ENCODE measurements around the gene CDH22. TPM values are rescaled to one million over a fixed set of nuclear protein-coding genes. Genes with fewer than 3 reads are reported as not detected.

CDH22 gene
- total RNA-seq, 2 experiments from 2014 or later: not detected

DNA sequence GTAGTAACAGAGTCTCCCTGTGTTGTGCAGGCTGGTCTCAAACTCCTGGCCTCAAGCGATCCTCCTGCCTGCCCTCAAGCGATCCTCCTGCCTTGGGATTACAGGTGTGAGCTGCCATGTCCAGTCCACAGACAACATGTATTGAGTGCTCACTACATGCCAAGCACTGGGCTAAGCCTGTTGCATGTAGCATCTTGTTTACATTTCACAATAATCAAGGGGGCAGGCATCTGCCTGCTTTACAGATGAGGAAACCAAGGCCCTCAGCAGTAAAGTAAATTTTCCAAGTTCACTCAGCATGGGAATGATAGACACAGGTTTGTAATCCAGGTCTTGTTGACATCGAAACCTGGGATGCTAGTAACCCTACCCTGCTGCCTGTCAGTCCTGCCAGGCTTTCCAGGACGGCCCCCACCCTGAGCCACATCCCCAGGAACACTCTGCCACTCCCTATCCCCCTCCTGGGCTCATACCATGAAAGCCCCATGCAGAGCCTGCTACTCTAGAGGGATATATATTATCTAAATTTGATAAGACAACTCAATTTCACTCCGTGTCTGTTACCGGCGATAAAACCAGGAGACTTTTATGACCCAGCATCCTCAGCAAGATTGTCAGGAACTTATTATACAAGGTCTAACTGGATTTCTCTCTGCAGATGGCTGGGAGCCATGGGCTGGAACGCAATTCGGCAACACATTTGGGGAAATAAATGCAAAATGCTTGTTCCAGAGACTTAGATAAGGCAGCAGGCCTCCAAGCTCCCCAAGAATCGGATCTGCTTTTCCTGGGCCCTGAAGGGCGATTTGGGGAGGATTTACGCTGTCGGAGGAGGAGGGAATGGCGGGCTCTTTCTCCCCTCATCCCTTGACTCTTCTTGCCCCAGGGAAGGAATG, 159.7 kb downstream of the CDH22 start:
- no peak overlapping the region for H3K27ac Mint-ChIP-seq
- H3K36me3 Mint-ChIP-seq: no peaks in the 10 kb centered on the region
- CTCF ChIA-PET: interaction anchor here (1.4 kb wide), 1 partner anchor 16 kb away, joined by 3 read pairs; no protein-coding TSS in a partner anchor
- no peaks in the 10 kb centered on the region for H3K9me3 Mint-ChIP-seq (ENCODE audit: low read depth)
- DNase-seq: no peak
- H3K4me3 Mint-ChIP-seq: no peak overlapping the region
- H3K4me1 Mint-ChIP-seq: no peaks in the 10 kb centered on the region
- ATAC-seq: no peak
- peaks cover 10% of the 10 kb centered on the region for H3K27me3 Mint-ChIP-seq

DNA sequence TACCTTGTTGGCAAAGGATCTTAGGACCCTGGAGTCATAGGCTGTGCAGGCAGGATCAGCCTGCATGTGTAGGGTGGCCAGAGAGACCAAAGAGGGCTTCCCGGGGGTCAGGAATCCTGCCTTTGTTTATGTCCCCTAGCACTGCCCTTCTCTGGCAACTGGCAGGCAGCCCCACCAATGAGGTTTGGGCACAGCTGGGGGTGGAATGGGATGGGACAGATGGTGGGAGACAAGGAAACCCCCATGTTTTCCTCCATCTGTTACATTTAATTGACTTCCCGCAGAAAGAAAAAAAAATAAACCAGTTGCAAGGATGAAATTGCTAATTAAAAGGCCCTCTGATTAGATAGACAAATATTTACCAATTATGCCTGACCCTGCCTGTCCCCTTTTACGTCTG, 162.6 kb downstream of the CDH22 start:
- no peak for ATAC-seq
- Mint-ChIP-seq H3K9me3 (ENCODE audit: low read depth) (no peaks in the 10 kb centered on the region), H3K27ac (no peak overlapping the region), H3K27me3 (peaks cover 38% of the 10 kb centered on the region), H3K4me1 (no peaks in the 10 kb centered on the region), H3K36me3 (no peaks in the 10 kb centered on the region), H3K4me3 (no peak overlapping the region)
- CTCF ChIA-PET: interaction anchor here (0.6 kb wide), 1 partner anchor 962 kb away, joined by 3 read pairs; no protein-coding TSS in a partner anchor
- DNase-seq: no peak

GRCh38 chr20:46144432-46145025, 163.8 kb downstream of the CDH22 start:
- peaks cover 43% of the 10 kb centered on the region for H3K27me3 Mint-ChIP-seq
- H3K4me1 Mint-ChIP-seq: no peaks in the 10 kb centered on the region
- CTCF ChIA-PET: no interaction called here
- ATAC-seq (no peak), DNase-seq (no peak)
- no peak overlapping the region for H3K27ac Mint-ChIP-seq
- no peaks in the 10 kb centered on the region for H3K9me3 Mint-ChIP-seq (ENCODE audit: low read depth)
- H3K4me3 Mint-ChIP-seq: no peak overlapping the region
- H3K36me3 Mint-ChIP-seq: no peaks in the 10 kb centered on the region

GRCh38 chr20:46142124-46142523, 166.2 kb downstream of the CDH22 start:
- peaks cover 51% of the 10 kb centered on the region for H3K27me3 Mint-ChIP-seq
- no peak overlapping the region for H3K27ac Mint-ChIP-seq
- ATAC-seq (no peak), DNase-seq (no peak)
- CTCF ChIA-PET: no interaction called here
- H3K9me3 Mint-ChIP-seq (ENCODE audit: low read depth): no peaks in the 10 kb centered on the region
- H3K4me3 Mint-ChIP-seq: no peak overlapping the region
- H3K36me3 Mint-ChIP-seq: no peaks in the 10 kb centered on the region
- H3K4me1 Mint-ChIP-seq: no peaks in the 10 kb centered on the region

GRCh38 chr20:46139908-46140482, 168.3 kb downstream of the CDH22 start:
- CTCF ChIA-PET: no interaction called here
- no peaks in the 10 kb centered on the region for H3K9me3 Mint-ChIP-seq (ENCODE audit: low read depth)
- DNase-seq (no peak), ATAC-seq (no peak)
- no peak overlapping the region for H3K4me3 Mint-ChIP-seq
- H3K4me1 Mint-ChIP-seq: no peaks in the 10 kb centered on the region
- H3K27me3 Mint-ChIP-seq: peaks cover 52% of the 10 kb centered on the region
- no peaks in the 10 kb centered on the region for H3K36me3 Mint-ChIP-seq
- H3K27ac Mint-ChIP-seq: no peak overlapping the region

DNA sequence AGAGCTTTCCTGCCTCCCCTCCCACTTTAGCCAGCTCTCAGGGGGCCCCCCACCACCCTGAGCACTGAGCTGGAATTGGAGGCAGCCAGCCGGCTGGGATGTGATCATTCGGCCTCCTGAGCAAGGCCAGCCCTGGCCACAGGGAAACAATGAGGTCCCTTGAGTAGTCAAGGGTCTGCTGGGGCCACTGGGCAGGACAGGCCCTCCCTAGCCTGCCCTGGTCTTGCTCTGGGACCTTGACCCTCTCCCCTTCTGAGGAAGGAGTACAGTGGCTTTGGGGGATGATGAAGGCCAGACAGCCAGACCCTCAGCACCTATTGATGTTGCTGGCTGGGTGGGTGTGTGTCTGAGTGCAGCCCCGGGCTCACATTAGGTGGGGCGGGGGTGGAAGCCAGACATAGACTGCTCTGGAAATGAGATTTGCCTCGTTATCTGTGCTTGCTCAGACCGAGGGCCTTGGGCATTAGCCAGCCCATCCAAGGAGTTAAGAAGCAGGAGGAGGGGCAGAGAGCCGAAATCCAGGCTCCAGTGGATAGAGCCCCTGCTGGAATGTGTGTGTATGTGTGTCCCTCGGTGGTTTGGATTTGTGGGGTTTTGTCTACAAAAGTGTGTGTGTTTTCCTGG, 168.9 kb downstream of the CDH22 start:
- Mint-ChIP-seq H3K27ac (no peak overlapping the region), H3K9me3 (ENCODE audit: low read depth) (no peaks in the 10 kb centered on the region), H3K36me3 (no peaks in the 10 kb centered on the region), H3K4me3 (no peak overlapping the region), H3K4me1 (no peaks in the 10 kb centered on the region), H3K27me3 (peaks cover 55% of the 10 kb centered on the region)
- CTCF ChIA-PET: no interaction called here
- ATAC-seq (no peak), DNase-seq (no peak)

GRCh38 chr20:46137816-46138215, 170.5 kb downstream of the CDH22 start:
- ATAC-seq (no peak), DNase-seq (no peak)
- Mint-ChIP-seq H3K9me3 (ENCODE audit: low read depth) (no peaks in the 10 kb centered on the region), H3K27ac (no peak overlapping the region), H3K36me3 (no peaks in the 10 kb centered on the region), H3K4me3 (no peak overlapping the region), H3K4me1 (no peaks in the 10 kb centered on the region), H3K27me3 (peaks cover 45% of the 10 kb centered on the region)
- CTCF ChIA-PET: no interaction called here

DNA sequence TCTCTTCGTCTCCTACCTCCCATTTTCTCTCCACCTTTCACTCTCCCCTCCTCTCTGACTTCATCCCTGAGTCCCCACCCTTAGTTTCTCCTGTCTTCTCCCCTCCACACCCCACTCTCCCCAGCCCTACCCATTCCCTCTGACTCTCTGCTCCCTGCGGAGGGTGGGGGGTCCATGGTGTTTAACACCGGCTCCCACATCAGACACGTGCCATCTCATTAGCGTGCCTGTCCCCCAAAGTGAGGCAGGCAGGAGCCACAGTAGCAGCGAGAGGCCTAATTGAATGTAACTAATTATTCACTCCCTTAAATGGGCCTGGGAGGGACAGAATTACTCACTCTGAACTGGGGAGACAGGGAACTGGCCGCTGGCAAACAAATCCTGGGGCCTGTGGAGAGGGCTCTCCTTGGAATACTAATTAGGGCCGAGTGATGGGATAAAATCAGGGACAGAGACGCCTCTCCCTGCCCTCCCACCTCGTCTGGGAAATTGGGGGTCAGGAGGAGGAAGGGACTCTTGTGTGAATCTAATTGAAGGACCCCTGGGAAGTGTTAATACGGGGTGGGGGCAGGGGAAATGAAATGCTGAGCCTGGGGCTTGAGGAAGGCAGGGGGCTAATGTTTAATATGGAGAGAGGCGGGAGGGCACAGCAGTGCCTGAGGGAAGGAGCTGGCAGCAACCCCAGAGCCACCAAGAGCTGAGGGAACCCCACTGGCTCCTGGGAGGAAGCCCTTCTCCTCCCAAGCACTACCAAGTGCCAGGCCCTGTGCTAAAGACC, 172.3 kb downstream of the CDH22 start:
- Mint-ChIP-seq H3K9me3 (ENCODE audit: low read depth) (no peaks in the 10 kb centered on the region), H3K4me1 (no peaks in the 10 kb centered on the region), H3K27me3 (peaks cover 40% of the 10 kb centered on the region), H3K4me3 (no peak overlapping the region), H3K36me3 (no peaks in the 10 kb centered on the region), H3K27ac (no peak overlapping the region)
- no peak for ATAC-seq
- CTCF ChIA-PET: no interaction called here
- no peak for DNase-seq

DNA sequence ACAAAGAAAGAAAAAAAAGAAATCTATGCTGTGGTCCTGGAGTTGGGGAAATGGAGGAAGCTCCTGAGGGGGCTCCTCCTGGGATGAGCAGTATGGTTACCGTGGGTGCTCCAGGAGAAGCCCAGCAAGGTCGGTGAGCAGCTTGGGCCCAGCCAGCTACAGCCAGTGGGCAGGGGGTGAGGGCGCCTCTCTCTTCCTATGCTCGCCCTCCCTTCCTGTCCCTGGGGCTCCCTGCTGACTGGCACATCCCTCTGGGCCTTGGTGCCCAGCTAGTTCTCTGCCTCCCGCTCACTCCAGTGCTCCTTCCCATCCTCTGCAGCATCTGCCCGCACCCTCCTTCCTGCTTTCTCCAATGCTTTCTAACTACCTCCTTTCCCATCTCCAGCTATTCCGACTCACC, 173.6 kb downstream of the CDH22 start:
- Mint-ChIP-seq H3K27ac (no peak overlapping the region), H3K9me3 (ENCODE audit: low read depth) (no peaks in the 10 kb centered on the region), H3K36me3 (no peaks in the 10 kb centered on the region), H3K27me3 (peaks cover 43% of the 10 kb centered on the region), H3K4me3 (no peak overlapping the region), H3K4me1 (no peaks in the 10 kb centered on the region)
- CTCF ChIA-PET: interaction anchor here (0.8 to 1.4 kb wide), 3 partner anchors 38 to 214 kb away, joined by 3 to 4 read pairs (median 3); no protein-coding TSS in a partner anchor
- ATAC-seq (no peak), DNase-seq (no peak)

- DNase-seq: no peak
- CTCF ChIA-PET: interaction anchor here (0.8 to 1.4 kb wide), 3 partner anchors 39 to 214 kb away, joined by 3 to 4 read pairs (median 3); no protein-coding TSS in a partner anchor
- ATAC-seq: no peak
- Mint-ChIP-seq H3K27ac (no peak overlapping the region), H3K4me1 (no peaks in the 10 kb centered on the region), H3K9me3 (ENCODE audit: low read depth) (no peaks in the 10 kb centered on the region), H3K36me3 (no peaks in the 10 kb centered on the region), H3K27me3 (peaks cover 45% of the 10 kb centered on the region), H3K4me3 (no peak overlapping the region)
Measured at GRCh38 chr20:46133886-46134654, 174.2 kb downstream of the CDH22 start.

DNA sequence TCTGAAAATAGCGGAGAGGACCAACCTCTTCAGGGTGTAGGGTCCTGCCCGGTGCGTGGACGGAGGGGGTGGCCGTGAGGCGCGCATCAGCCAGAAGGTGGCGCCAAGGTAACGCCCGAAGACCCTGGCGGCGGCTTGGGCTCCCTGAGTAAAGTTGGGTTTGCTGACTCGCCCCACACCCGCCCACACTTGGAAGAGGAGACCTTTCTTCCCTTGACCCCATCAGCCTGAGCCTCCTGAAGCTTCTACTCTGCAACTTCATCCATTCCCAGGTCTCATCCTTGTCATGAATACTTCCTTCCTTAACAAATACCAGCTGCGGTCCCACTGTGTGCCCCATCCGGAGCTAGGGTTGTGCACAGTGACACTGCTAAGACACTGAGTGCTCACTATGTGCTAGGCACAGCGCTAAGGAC, 175.6 kb downstream of the CDH22 start:
- ATAC-seq: peak; percentile 83
- no peak overlapping the region for H3K4me3 Mint-ChIP-seq
- H3K27ac Mint-ChIP-seq: no peak overlapping the region
- H3K27me3 Mint-ChIP-seq: peaks cover 48% of the 10 kb centered on the region
- H3K9me3 Mint-ChIP-seq (ENCODE audit: low read depth): no peaks in the 10 kb centered on the region
- no peaks in the 10 kb centered on the region for H3K36me3 Mint-ChIP-seq
- H3K4me1 Mint-ChIP-seq: no peaks in the 10 kb centered on the region
- CTCF ChIA-PET: interaction anchor here (0.7 to 1.6 kb wide), 13 partner anchors 12 to 279 kb away, joined by 3 to 6 read pairs (median 3); no protein-coding TSS in a partner anchor
- DNase-seq: peak; percentile 69

DNA sequence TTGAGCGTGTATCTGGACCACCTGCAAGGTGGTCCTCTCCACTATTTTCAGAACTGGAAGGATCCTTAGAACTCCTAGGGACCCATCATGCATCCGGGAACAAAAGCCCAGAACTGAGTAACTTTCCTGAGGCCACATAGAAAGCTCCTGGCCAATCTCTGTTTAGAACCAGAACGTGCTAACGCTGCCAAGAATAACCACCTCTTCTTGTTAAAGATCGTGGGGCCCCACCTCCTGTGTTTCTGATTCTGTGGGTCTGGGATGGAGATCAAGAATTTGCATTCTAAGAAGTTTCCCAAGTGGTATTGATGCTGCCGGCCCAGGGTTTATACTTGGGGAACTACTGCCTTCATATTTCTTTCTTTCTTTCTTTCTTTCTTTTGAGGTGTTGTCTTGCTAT, 176.9 kb downstream of the CDH22 start:
- Mint-ChIP-seq H3K4me3 (no peak overlapping the region), H3K36me3 (no peaks in the 10 kb centered on the region), H3K4me1 (no peaks in the 10 kb centered on the region), H3K27me3 (peaks cover 42% of the 10 kb centered on the region), H3K27ac (no peak overlapping the region), H3K9me3 (ENCODE audit: low read depth) (no peaks in the 10 kb centered on the region)
- DNase-seq (no peak), ATAC-seq (no peak)
- CTCF ChIA-PET: interaction anchor here (1.0 to 1.8 kb wide), 3 partner anchors 10 to 218 kb away, joined by 3 to 7 read pairs (median 3); no protein-coding TSS in a partner anchor

All from activated CD8-positive, alpha-beta memory T cell treated with anti-CD3 and anti-CD28 coated beads, Interleukin-2, amount 10 ng/mL, durations not matched to agents 7 days and 5 days (primary cell).